HepG2 (cell line): ENCODE data around the gene SRXN1. TPM values are rescaled to one million over a fixed set of nuclear protein-coding genes. Genes with fewer than 3 reads are reported as not detected.
A peak's percentile ranks its signal among the peaks of the same experiment; 100 is the strongest.

ENCODE experiments used
- ATF5 ChIP-seq: sonication (generic); formaldehyde crosslinking; IDR thresholded peaks from 2 replicates; pipeline ENCODE4 v1.4.0; 2020; ENCODE audit warnings: mild to moderate bottlenecking, low read depth, missing genetic modification reagents
- BATF2 ChIP-seq: sonication (generic); formaldehyde crosslinking; IDR thresholded peaks from 2 replicates; pipeline ENCODE4 v1.8.0; 2022; ENCODE audit warnings: mild to moderate bottlenecking, missing genetic modification reagents, moderate library complexity
- BRD4 ChIP-seq: sonication (generic); formaldehyde crosslinking; IDR thresholded peaks from 2 replicates; pipeline ENCODE4 v1.4.0; 2020; ENCODE audit warnings: missing genetic modification reagents
- CHCHD3 ChIP-seq: sonication (generic); formaldehyde crosslinking; IDR thresholded peaks from 2 replicates; pipeline ENCODE4 v1.8.0; 2022; ENCODE audit warnings: mild to moderate bottlenecking, missing genetic modification reagents, moderate library complexity
- HMG20B ChIP-seq: conservative IDR thresholded peaks from 2 replicates; pipeline ENCODE4 v1.6.1; 2016; ENCODE audit warnings: missing genetic modification reagents, missing compliant biosample characterization
- HMGXB3 ChIP-seq: sonication (generic); formaldehyde crosslinking; IDR thresholded peaks from 2 replicates; pipeline ENCODE4 v1.4.0; 2020; ENCODE audit warnings: missing genetic modification reagents, borderline replicate concordance
- KDM2A ChIP-seq: sonication (generic); formaldehyde crosslinking; IDR thresholded peaks from 2 replicates; pipeline ENCODE4 v1.4.0; 2020; ENCODE audit warnings: low read depth, missing genetic modification reagents, borderline replicate concordance
- PHF8 ChIP-seq: sonication (generic); formaldehyde crosslinking; IDR thresholded peaks from 2 replicates; pipeline ENCODE4 v1.5.0; 2020; ENCODE audit warnings: missing genetic modification reagents
- POGZ ChIP-seq: sonication (generic); formaldehyde crosslinking; IDR thresholded peaks from 2 replicates; pipeline ENCODE4 v1.4.0; 2020; ENCODE audit warnings: mild to moderate bottlenecking, missing genetic modification reagents
- RBM22 ChIP-seq: fragments of 200-400 bp; formaldehyde crosslinking; optimal IDR thresholded peaks from 2 replicates; pipeline ENCODE3; 2017; ENCODE audit warnings: mild to moderate bottlenecking, low read length, moderate library complexity
- TRAFD1 ChIP-seq: sonication (generic); formaldehyde crosslinking; IDR thresholded peaks from 2 replicates; pipeline ENCODE4 v1.5.1; 2020; ENCODE audit warnings: missing genetic modification reagents, mild to moderate bottlenecking, borderline replicate concordance
- ZBTB21 ChIP-seq: sonication (generic); formaldehyde crosslinking; IDR thresholded peaks from 2 replicates; pipeline ENCODE4 v1.4.0; 2020; ENCODE audit warnings: missing genetic modification reagents
- ZFP90 ChIP-seq: sonication (generic); formaldehyde crosslinking; IDR thresholded peaks from 2 replicates; pipeline ENCODE4 v1.8.0; 2022; ENCODE audit warnings: missing genetic modification reagents, mild to moderate bottlenecking, inconsistent platforms, borderline replicate concordance
- ZNF225 ChIP-seq: sonication (generic); formaldehyde crosslinking; IDR thresholded peaks from 2 replicates; pipeline ENCODE4 v1.4.0; 2020; ENCODE audit warnings: mild to moderate bottlenecking, missing genetic modification reagents
- ZNF331 ChIP-seq: sonication (generic); formaldehyde crosslinking; IDR thresholded peaks from 2 replicates; pipeline ENCODE4 v1.4.0; 2020; ENCODE audit warnings: missing genetic modification reagents
- ZNF33A ChIP-seq: sonication (generic); formaldehyde crosslinking; IDR thresholded peaks from 2 replicates; pipeline ENCODE4 v1.5.1; 2020; ENCODE audit warnings: missing genetic modification reagents, mild to moderate bottlenecking, moderate library complexity, borderline replicate concordance
- ZNF383 ChIP-seq: sonication (generic); formaldehyde crosslinking; IDR thresholded peaks from 2 replicates; pipeline ENCODE4 v1.4.0; 2020; ENCODE audit warnings: missing genetic modification reagents, mild to moderate bottlenecking, borderline replicate concordance
- ZNF510 ChIP-seq: sonication (generic); formaldehyde crosslinking; IDR thresholded peaks from 2 replicates; pipeline ENCODE4 v1.4.0; 2020; ENCODE audit warnings: low read depth, mild to moderate bottlenecking, missing genetic modification reagents
- ZNF816 ChIP-seq: sonication (generic); formaldehyde crosslinking; IDR thresholded peaks from 2 replicates; pipeline ENCODE4 v1.8.0; 2022; ENCODE audit warnings: missing genetic modification reagents, mild to moderate bottlenecking, borderline replicate concordance
- polyA plus RNA-seq, 8 experiments: library from polyadenylated mRNA; depleted of rRNA in 3 of 8; stranded (reverse) in 7 of 8; unstranded in 1 of 8; fragments of >200 nt; fragmentation: Illumina TruSeq in 4 of 8; extraction: Trizol in 4 of 8; gene quantifications; 2 replicates each; pipeline versions ENCODE4 v1.2.1 to v1.2.3, GENCODE V29; 2011 to 2016; ENCODE audit warnings: low read depth in 4 of 8, missing spikeins in 1 of 8, mixed read lengths in 1 of 8; ENCODE audit not compliant: insufficient read depth in 1 of 8
- total RNA-seq, 5 experiments: library from RNA; depleted of rRNA; stranded (reverse); fragments of >200 nt; fragmentation: Illumina TruSeq; extraction: Trizol; gene quantifications; 2 replicates each; pipeline ENCODE4 v1.2.3, GENCODE V29; 2016; ENCODE audit warnings: low read depth in 1 of 5

The SRXN1 gene
- total and polyA plus RNA-seq, 2 of the 13 experiments (the other 11 are each of a cell fraction or from before 2014, with no cell fraction given), result 29.9 to 87.7 TPM

- no peak; the same call in 1 of the 2 replicates for TF ChIP-seq HMGXB3 (CRISPR knock-in tag)
- TF ChIP-seq POGZ (CRISPR knock-in tag), result peak; percentile 87
- no peak for TF ChIP-seq ZBTB21 (CRISPR knock-in tag)
- TF ChIP-seq BRD4 (CRISPR knock-in tag), result no peak
- TF ChIP-seq ZNF816 (CRISPR knock-in tag), result peak; percentile 70; the same call in 1 of the 2 replicates
- peak; percentile 90; the same call in 1 of the 2 replicates for TF ChIP-seq KDM2A
- TF ChIP-seq TRAFD1 (CRISPR knock-in tag), result no peak
- no peak for TF ChIP-seq ZNF33A
- no peak; the same call in 1 of the 2 replicates for TF ChIP-seq CHCHD3
- no peak for TF ChIP-seq ZNF383 (CRISPR knock-in tag)
- peak; percentile 72 for TF ChIP-seq ZNF331 (CRISPR knock-in tag)
- no peak for TF ChIP-seq ZNF225 (CRISPR knock-in tag)
- TF ChIP-seq ATF5 (CRISPR knock-in tag), result no peak
- no peak; the same call in 1 of the 2 replicates for TF ChIP-seq ZNF510 (CRISPR knock-in tag)
- no peak for TF ChIP-seq HMG20B (CRISPR knock-in tag)
- TF ChIP-seq PHF8 (CRISPR knock-in tag), result peak; percentile 56; the same call in 1 of the 2 replicates
- no peak for TF ChIP-seq RBM22
- TF ChIP-seq BATF2 (CRISPR knock-in tag), result no peak; the same call in 1 of the 2 replicates
- TF ChIP-seq ZFP90 (CRISPR knock-in tag), result peak; percentile 49; the same call in 1 of the 2 replicates
Measured at GRCh38 chr20:653110-653589, at the start of gene SRXN1 (continued).
